ENCODE measurements around the gene CD40.
"Not testable (repeated sequence)": the region's sequence is repeated elsewhere in the genome, so short reads cannot be mapped to it uniquely, and the experiment has no call there.

The CD40 gene

DNA sequence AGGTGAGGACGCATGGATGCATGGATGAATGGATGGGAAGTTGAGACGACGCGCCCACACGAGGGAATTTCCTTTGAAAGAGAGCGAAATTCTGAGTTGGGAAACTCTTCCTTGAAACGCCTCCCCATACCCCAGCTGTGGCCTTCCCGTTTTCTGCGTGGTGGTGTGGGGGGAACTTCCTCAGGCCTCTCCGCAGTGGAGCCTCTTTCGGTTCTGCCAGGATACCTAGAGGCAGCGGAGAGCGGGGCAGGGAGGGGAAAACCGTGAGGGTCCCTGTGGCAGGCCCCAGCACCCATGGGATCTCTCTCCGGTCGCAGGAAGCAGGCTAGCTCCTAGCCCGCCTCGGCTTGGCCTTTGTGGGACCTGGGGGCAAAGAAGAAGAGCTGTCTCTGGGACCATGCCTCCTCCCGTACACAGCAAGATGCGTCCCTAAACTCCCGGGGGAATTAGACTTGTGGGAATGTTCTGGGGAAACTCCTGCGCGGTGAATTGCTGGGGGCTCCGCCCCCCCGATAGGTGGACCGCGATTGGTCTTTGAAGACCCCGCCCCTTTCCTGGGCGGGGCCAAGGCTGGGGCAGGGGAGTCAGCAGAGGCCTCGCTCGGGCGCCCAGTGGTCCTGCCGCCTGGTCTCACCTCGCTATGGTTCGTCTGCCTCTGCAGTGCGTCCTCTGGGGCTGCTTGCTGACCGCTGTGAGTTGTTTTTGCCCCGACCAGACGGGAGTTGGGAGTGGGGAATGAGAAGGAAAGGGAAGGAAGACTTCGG is at the start of gene CD40:
Gene CD40, plus strand, starts transcription at position 611 of the 764 bp plus-strand sequence. Its CDS starts 30 bp downstream, at position 641.
- peak; percentile 95 to 99 (median 97) for DNase-seq

DNA sequence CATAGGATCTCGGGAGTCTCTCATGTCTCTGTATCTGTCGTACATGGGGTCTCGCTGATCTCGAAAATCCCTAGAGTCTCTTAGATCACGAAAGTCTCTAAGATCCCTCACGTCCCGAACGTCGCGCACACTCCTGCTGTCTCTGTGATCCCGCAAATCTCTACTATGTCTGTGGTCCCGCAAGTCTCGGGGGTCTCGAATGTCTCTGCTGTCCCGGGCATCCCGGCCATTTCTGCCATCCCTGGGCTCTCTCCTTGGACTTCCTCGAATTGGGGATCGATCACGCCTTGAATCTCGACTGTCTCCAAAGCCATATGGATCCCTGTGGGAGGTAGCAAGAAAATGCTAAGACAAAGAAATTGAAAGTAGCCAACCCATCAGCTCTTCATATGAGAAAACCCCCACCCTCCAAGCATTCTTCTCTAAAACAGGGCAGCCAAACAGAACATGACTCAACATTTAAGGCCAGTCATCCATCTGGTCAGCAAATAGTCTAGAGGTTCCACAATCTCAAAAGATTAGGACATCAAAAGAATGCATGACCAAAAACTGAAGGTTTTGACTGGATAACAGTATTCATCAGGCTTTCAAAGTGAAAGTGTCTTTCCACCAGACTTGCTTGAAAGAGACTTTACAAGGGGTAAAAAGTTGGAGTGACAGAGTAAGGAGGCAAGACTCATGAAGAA is 47.8 kb upstream of the CD40 start:
- peak; percentile 76 to 90 (median 85) for DNase-seq

GRCh38 chr20:46071573-46071972 is 46.5 kb upstream of the CD40 start:
- DNase-seq: no peak

- DNase-seq: no peak
Observed at GRCh38 chr20:46073024-46073423, 45.1 kb upstream of the CD40 start.

GRCh38 chr20:46073443-46073842 is 44.7 kb upstream of the CD40 start:
- DNase-seq: no peak

DNA sequence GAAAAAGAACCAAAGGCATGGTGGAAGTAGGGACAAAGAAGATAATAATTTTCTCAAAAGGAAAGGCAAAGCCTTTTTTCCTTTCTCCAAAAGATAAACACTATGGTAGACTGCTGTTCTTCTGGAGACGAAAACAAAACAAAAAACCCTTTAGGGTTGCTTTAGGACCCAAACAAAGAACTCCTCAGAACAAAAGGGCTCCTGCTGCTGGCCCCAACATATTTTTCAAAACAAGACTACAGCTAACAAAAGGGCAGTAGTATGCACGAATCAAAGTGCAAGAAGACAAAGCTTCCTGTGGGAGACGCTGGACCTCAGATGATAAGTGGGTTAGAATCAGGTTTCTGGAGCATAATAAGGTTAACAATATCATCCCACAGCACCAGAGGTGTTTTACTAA is 44.1 kb upstream of the CD40 start:
- no peak for DNase-seq

DNA sequence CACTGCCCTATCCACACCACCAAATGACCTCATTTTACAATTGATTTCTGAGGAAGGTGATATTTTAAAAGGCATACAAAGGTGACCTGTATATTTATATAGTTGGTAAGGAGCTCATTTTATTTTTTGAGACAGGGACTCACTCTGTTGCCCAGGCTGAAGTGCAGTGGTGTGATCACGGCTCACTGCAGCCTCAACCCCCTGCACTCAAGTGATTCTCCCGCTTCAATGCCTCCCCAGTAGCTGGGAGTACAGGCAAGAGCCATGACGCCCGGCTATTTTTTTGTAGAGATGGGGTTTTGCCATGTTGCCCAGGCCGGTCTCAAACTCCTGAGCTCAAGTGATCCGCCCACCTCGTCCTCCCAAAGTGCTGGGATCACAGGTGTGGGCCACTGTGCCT is 41.3 kb upstream of the CD40 start:
- no peak for DNase-seq

DNA sequence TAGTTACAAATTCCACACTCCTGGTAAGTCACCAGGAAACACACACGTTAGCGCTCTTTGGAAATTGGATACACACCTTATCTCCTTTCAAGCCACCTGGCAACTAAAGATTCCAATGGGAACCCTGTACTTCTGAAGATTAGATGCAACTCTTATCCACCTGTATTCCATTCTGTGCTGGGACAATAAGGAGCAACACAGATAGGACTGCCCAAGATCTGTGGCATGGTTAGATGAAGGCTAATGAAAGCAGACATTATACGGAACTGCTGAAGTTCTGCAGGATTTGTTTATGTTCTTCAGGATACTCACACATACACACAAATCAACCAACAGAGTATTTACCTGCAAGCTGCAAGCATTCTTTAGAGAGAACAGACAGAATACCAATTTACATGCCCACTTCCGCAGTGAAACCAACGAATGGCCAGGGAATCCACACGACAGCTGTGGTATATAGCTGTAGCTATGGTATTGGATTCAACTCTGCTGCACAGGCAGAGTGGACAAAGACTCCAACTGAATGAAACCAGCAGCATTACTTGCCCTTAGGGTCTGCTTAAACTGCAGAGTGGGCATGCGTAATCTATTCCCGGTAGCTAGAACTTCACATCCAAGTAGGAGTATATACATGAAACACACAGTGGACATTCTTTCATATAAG is 40.3 kb upstream of the CD40 start:
- no peak for DNase-seq

DNA sequence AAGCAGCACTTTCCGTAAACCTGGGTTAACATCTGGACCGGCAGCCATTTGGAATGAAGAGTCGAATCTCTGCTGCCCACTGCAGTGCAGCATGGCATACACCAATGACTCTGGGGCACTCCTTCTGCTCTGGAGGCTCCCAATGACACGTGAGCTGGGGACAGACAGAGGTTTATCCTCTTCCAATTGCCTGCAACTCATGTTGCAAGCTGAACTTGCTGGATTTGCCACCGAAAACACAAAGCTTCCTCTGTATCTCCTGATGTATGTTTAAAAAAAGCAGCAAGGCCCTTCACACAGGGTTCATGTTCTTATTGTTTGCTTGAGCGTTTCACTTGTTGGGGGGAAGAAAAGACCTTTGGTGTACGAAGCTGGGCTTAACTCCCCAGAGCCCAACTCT is 39.2 kb upstream of the CD40 start:
- DNase-seq: no peak

- no peak for DNase-seq
Observed at GRCh38 chr20:46081074-46081473, 37.0 kb upstream of the CD40 start.

- no peak for DNase-seq
Observed at GRCh38 chr20:46083101-46083500, 35.0 kb upstream of the CD40 start.

- DNase-seq: no peak
Observed at GRCh38 chr20:46083531-46084061, 34.5 kb upstream of the CD40 start.

- DNase-seq: no peak
Observed at GRCh38 chr20:46084805-46085178, 33.3 kb upstream of the CD40 start.

GRCh38 chr20:46085179-46085851 is 32.8 kb upstream of the CD40 start:
- DNase-seq: no peak

DNA sequence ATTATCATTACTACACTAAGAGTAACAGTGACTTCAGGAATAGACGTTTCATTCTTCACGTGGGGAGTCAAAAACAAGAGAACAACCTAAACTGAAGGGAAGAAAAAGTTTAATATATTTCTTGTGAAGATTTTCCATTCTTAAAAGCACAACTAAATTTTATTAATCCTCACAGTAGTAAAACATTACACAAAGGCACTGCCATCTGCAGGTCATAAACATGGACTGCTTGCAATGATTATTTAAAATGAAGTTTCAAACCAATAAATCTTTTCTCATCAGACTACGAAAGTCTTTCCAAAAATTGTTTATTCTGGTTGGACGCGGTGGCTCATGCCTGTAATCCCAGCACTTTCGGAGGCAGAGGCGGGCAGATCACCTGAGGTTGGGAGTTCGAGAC is 31.0 kb upstream of the CD40 start:
- DNase-seq: peak in 2 of 3 donors; percentile 26 to 38

DNA sequence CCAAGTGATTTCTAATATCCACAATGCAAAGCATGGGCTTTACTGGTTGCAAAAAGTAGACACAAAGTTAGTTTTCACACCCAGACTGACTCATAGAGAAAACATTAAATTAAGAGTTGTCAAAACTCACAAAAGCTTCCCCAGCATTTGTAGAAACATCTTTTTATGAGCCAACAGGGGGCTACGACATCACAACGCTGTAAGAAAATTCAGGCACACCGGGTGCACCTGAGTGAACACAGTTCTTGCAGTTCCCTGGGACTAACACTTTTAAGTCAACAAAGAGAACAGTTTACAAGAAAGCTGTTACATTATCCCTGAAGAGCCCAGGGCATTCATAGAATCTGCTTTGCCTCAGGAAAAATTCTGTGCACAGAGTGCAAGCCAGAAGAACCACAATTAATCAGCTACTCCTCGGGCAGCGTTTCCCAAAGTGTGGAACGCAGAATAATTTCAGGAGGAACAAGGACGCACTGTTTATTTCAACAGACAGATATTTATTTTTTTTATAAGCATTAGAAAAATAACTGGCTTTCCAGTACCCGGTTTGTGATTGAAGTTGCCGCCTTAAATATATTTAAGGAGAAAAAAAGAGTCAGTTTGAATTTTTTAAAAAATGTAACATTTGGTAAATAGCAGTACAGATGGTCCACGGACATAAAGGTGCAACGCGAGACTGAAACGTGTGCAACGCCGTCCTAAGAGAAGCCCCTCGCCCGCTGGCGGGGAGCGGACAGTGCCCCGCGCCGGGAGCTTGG is 29.5 kb upstream of the CD40 start:
- no peak for DNase-seq

DNA sequence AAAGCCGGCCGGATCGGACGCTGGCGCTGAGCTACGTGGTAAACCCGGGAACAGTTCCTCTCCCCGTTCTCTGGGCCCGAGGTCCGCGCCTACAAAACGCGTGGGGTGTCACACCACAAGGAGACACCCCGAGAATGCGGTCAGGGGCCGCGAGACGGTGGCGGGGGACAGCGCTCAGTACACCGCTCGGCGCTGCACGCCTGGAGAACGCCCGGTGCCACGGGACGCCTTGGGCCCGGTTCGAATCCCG is 29.0 kb upstream of the CD40 start:
- peak; percentile 61 to 79 (median 63) for DNase-seq

- peak; percentile 97 to 98 (median 98) for DNase-seq
Observed at GRCh38 chr20:46089417-46090388, 28.4 kb upstream of the CD40 start, which contains the start of gene NCOA5. Gene NCOA5, minus strand, starts transcription at chr20:46089962. Its CDS starts 10,538 bp downstream, at chr20:46079424.

DNA sequence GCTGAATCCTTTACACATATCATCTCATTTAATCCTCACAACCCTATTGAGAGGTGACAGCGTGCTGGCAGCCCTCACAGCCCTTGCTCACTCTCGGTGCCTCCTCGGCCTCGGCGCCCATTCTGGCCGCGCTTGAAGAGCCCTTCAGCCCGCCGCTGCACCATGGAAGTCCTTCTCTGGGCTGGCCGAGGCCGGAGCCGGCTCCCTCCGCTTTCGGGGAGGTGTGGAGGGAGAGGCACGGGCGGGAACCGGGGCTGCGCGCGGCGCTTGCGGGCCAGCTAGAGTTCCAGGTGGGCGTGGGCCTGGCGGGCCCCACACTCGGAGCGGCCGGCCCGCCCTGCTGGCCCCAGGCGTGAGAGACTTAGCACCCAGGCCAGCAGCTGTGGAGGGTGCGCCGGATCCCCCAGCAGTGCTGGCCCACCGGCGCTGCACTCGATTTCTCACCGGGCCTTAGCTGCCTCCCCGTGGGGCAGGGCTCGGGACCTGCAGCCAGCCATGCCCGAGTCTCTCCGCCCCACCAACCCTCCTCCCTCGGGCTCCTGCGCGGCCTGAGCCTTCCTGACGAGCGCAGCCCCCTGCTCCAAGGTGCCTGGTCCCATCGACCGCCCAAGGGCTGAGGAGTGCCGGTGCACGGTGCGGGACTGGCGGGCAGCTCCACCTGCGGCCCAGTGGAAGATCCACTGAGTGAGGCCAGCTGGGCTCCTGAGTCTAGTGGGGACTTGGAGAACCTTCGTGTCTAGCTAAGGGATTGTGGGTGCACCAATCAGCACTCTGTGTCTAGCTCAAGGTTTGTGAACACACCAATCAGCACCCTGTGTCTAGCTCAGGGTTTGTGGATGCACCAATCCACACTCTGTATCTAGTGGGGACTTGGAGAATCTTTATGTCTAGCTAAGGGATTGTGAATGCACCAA is 26.2 kb upstream of the CD40 start:
- not testable (repeated sequence) for DNase-seq

GRCh38 chr20:46093531-46093930 is 24.6 kb upstream of the CD40 start:
- no peak for DNase-seq

All from suppressor macrophage treated with lipopolysaccharide for 1 hour (primary cell).